NCI-H526 (cell line): ENCODE measurements around the gene ANKEF1.
"Not testable (repeated sequence)": the region's sequence is repeated elsewhere in the genome, so short reads cannot be mapped to it uniquely, and the experiment has no call there.

Experiments
- DNase-seq, 2 experiments: peaks; one replicate each; lab custom pipeline; 2025; lab: John Stamatoyannopoulos, UW

Gene ANKEF1

GRCh38 chr20:10034717-10035571, at the start of gene ANKEF1:
ANKEF1 (plus strand) TSS chr20:10034987; CDS start chr20:10038302, 3,315 bp downstream.
- peak; percentile 83 to 97 for DNase-seq

- DNase-seq: no peak
Measured at GRCh38 chr20:9985281-9985680, 49.5 kb upstream of the ANKEF1 start.

- no peak for DNase-seq
Measured at GRCh38 chr20:9985773-9986172, 49.0 kb upstream of the ANKEF1 start.

GRCh38 chr20:9989066-9989724, 45.6 kb upstream of the ANKEF1 start:
- no peak for DNase-seq

DNA sequence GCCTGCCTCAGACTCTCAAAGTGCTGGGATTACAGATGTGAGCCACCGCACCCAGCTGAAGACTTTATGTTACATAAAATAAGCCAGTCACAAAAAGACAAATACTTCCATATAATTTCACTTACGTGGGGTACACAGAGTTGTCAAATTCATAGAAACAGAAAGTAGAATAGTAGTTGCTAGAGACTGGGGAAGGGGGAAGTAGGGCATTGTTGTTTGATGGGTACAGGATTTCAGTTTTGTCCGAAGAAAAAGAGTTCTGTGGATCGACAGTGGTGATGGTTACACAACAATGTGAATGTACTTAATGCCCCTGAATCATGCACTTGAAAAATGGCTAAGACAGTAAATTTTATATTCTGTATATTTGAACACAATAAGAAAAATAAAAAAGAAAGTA, 41.6 kb upstream of the ANKEF1 start:
- no peak for DNase-seq

- no peak for DNase-seq
Measured at GRCh38 chr20:9994676-9995075, 40.1 kb upstream of the ANKEF1 start.

DNA sequence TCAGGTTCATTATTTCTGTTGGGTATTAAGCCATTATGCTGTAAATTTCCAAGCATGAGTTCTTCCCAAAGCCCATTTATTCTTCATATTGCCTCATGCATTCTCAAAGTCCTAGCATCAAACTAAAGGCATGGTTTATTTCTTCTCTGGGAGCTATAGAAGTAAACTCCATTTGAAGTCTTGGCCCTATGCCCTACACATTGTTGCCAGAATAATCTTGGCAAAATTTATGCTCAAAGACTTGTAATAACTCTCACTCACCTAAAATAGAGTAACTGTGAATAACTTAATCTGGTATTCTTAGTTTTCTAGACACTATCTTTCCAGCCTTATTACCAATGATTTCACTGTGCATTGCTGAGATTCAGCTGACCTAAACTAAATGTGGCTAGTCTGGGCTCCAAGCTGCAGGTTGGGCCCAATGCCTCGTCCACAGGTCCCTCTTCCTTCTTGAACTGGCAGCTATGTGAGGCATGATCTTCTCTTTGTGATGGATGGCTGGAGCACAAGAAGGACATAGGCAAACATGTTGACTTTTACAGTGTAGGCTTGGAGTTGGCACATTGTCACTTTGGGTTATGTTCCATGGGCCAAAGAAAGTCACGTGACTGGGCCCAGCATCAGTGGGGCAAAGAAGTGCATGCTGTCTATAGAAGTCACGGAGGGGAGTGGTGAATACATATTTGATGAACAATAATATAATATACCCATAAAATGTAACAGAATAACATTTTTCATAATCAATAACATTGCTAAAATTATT, 39.1 kb upstream of the ANKEF1 start:
- DNase-seq: no peak

GRCh38 chr20:9996944-9997343, 37.8 kb upstream of the ANKEF1 start:
- DNase-seq: no peak

- DNase-seq: no peak
Measured at GRCh38 chr20:9999645-10000044, 35.1 kb upstream of the ANKEF1 start.

- DNase-seq: no peak
Measured at GRCh38 chr20:10002866-10003265, 31.9 kb upstream of the ANKEF1 start.

- no peak for DNase-seq
Measured at GRCh38 chr20:10004900-10005299, 29.9 kb upstream of the ANKEF1 start.

GRCh38 chr20:10005885-10006284, 28.9 kb upstream of the ANKEF1 start:
- DNase-seq: no peak

DNA sequence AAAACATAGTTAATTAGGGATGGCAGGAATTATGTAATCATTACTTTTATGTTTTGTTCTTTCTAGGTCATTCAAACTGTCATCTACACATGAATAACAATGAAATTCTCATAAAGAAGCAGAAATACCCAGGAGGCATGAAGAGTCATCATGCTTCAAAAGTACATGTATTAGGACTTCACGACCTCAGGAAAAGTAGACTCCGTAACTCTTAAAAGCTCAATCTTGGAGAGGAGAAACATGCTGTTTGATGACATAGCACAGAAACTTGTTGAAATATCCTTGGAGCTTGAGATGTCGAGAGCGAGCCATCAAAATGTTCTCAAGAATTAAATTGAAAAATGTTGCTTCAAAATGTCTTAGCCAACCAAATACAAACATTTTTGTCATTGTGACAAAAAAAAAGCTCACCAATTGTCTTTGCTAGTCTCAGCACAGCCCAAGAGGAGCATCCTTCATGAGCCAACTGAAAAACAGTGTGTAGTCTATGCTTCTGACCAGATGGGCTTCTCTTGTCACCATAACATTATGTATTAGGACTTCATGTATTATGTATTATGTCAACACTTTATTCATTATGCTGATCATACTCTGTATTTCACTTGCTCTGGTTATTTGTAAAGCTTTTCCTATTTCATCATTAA, 28.2 kb upstream of the ANKEF1 start:
- DNase-seq: no peak

- DNase-seq: no peak
Measured at GRCh38 chr20:10007158-10007557, 27.6 kb upstream of the ANKEF1 start.

- no peak for DNase-seq
Measured at GRCh38 chr20:10007747-10008146, 27.0 kb upstream of the ANKEF1 start.

- DNase-seq: no peak
Measured at GRCh38 chr20:10012464-10012863, 22.3 kb upstream of the ANKEF1 start.

DNA sequence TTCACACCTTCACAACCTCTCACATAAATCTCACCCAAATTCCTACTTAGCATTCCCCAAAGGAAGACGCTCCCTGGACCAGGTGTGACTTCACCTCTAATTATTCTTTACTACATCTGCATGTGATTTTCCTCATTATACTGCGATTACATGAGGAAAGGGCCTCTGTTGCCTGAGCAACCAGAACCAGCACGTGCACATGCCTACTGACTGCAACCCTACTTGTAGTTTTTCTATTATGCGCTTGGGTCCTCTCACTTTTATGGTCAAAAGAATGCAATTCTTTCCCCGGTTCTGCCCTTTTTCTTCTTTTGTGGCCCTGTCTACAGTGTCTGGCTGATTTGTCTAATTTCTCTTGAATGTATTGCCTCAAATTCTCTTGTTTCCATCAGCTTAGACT, 20.4 kb upstream of the ANKEF1 start:
- no peak for DNase-seq

DNA sequence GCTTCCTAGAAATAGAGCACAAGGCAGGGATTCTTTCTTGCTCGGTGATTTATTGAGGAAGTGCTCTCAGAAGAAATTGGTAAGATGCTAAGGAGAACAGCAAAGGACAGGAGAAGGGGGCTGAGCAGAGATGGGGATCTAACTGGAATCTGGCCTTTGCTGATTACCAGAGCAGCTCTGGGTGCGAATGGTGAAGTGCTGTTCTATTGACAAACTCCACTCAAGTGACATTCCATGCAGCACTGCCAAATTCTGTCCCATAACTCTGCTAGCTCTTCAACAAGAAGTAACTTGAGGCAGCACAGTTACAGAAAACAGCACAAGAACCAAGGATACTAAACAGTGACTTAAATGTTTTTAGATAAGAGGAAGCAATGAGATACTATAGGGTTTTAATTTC, 13.8 kb upstream of the ANKEF1 start:
- DNase-seq: no peak

DNA sequence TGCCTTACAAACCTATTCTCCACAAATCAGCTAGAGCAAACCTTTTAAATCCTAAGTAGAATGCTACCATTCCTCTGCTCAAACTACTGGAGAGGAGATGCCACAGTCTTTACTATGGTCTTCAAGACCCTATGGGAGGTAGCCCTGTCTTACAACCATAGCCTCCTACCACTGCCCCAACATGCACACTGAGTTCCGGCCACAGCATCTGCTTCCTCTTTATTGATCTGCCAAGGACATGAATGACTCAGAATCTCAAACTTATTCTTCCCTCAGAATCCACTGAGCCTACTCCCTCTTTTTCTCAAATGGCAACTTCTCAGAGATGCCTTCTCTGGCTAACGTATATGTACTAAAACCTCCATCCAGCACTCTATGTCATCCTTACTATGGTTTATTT, 12.2 kb upstream of the ANKEF1 start:
- no peak for DNase-seq

DNA sequence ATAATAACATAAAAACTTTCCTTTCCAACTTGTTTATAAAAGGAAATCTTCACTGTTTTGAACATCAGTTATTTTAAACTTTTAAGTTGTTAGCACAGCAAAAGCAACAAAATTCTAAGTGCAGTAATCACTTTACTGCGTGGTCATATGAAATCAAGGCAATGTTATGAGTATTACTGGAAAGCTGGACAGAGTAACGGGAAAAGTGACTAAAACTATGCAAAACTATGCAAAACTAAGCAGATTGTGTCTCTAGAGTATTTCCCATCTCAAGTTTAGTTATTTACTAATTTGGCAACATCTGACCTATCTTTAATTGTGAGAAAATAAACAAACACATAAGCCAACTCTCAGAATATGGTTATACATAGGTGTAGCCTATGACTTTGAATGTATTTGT, 10.9 kb upstream of the ANKEF1 start:
- DNase-seq: no peak

DNA sequence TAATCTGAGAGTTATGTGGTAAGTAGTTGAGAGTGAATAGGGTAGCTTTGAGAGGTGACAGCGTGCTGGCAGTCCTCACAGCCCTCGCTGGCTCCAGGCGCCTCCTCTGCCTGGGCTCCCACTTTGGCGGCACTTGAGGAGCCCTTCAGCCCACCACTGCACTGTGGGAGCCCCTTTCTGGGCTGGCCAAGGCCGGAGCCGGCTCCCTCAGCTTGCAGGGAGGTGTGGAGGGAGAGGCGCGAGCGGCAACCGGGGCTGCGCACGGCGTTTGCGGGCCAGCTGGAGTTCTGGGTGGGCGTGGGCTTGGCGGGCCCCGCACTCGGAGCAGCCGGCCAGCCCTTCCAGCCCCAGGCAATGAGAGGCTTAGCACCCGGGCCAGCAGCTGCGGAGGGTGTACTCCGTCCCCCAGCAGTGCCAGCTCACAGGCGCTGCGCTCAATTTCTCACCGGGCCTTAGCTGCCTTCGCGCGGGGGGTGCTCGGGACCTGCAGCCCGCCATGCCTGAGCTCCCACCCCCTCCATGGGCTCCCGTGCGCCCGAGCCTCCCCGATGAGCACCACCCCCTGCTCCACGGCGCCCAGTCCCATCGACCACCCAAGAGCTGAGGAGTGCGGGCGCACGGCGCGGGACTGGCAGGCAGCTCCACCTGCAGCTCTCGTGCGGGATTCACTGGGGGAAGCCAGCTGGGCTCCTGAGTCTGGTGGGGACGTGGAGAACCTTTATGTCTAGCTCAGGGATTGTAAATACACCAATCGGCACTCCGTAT, 3.2 kb upstream of the ANKEF1 start:
- not testable (repeated sequence) for DNase-seq
